CD14-positive monocyte (primary cell): ENCODE measurements around the gene SH3BGRL2. TPM values are rescaled to one million over a fixed set of nuclear protein-coding genes. Genes with fewer than 3 reads are reported as not detected.
A peak's percentile ranks its signal among the peaks of the same experiment; 100 is the strongest.

ENCODE experiments used
- DNase-seq, 3 donors: peaks; one replicate each; pipeline ENCODE4 v3.0.0-alpha.2; 2011 to 2022
- H2AFZ ChIP-seq: 2 replicates; pipeline ENCODE4 v1.6.0; 2012; ENCODE audit warnings: mild to moderate bottlenecking, low read depth, low read length, inconsistent platforms; ENCODE audit not compliant: insufficient read depth, poor library complexity, severe bottlenecking
- H3K27ac ChIP-seq, 2 donors: 1 replicate in 1 of 2; 2 replicates in 1 of 2; pipeline ENCODE4 v1.5.1; 2012 to 2013; ENCODE audit warnings: low read length in 2 of 2, control low read depth in 1 of 2, inconsistent platforms in 1 of 2, low read depth in 1 of 2, mild to moderate bottlenecking in 1 of 2
- H3K27me3 ChIP-seq, 2 donors: one replicate each; pipeline versions ENCODE4 v1.6.0 to v1.6.1; 2011 to 2013; ENCODE audit warnings: low read length in 2 of 2; ENCODE audit not compliant: control insufficient read depth in 2 of 2, insufficient read depth in 2 of 2
- H3K36me3 ChIP-seq, 2 donors: replicated peaks in 1 of 2; 1 replicate in 1 of 2; 2 replicates in 1 of 2; pipeline versions ENCODE4 v1.5.1 to v1.6.1; 2012 to 2013; ENCODE audit warnings: low read length in 2 of 2, control low read depth in 1 of 2, inconsistent platforms in 1 of 2, mild to moderate bottlenecking in 1 of 2; ENCODE audit not compliant: insufficient read depth in 2 of 2, control insufficient read depth in 1 of 2
- H3K4me1 ChIP-seq, 2 donors: 1 replicate in 1 of 2; 2 replicates in 1 of 2; pipeline versions ENCODE4 v1.5.1 to v1.6.1; 2012 to 2013; ENCODE audit warnings: low read length in 2 of 2, control low read depth in 1 of 2, inconsistent platforms in 1 of 2, mild to moderate bottlenecking in 1 of 2, moderate library complexity in 1 of 2; ENCODE audit not compliant: insufficient read depth in 2 of 2, control insufficient read depth in 1 of 2
- H3K4me2 ChIP-seq: replicated peaks from 2 replicates; pipeline ENCODE3; 2012; ENCODE audit warnings: low read length, moderate library complexity, mild to moderate bottlenecking; ENCODE audit not compliant: poor library complexity, severe bottlenecking; ENCODE audit errors: extremely low read depth
- H3K4me3 ChIP-seq, 3 experiments: fragments of 200-600 bp in 1 of 3; sonication (generic) in 1 of 3; replicated peaks in 1 of 3; 1 replicate in 2 of 3; 2 replicates in 1 of 3; pipeline ENCODE4 v1.5.1; 2011 to 2013; ENCODE audit warnings: low read length in 3 of 3, mild to moderate bottlenecking in 3 of 3, control low read depth in 2 of 3, low read depth in 2 of 3, inconsistent platforms in 1 of 3, moderate library complexity in 1 of 3
- H3K79me2 ChIP-seq: 2 replicates; pipeline ENCODE4 v1.6.0; 2012; ENCODE audit warnings: mild to moderate bottlenecking, control low read depth, inconsistent platforms, low read length, moderate library complexity; ENCODE audit not compliant: insufficient read depth
- H3K9ac ChIP-seq: 2 replicates; pipeline ENCODE4 v1.6.0; 2017; ENCODE audit warnings: low read length, mild to moderate bottlenecking; ENCODE audit not compliant: insufficient read depth, poor library complexity, severe bottlenecking
- H3K9me3 ChIP-seq, 2 donors: replicated peaks in 1 of 2; 1 replicate in 1 of 2; 2 replicates in 1 of 2; pipeline versions ENCODE4 v1.5.1 to v1.6.1; 2012 to 2013; ENCODE audit warnings: low read length in 2 of 2, control low read depth in 1 of 2; ENCODE audit not compliant: control insufficient read depth in 1 of 2, insufficient read depth in 1 of 2
- H4K20me1 ChIP-seq: 2 replicates; pipeline ENCODE4 v1.6.0; 2012; ENCODE audit warnings: mild to moderate bottlenecking, low read length, control low read depth, moderate library complexity; ENCODE audit not compliant: insufficient read depth
- H3K27ac Mint-ChIP-seq, 7 donors: one replicate each; pipeline ENCODE4 v1.8.0; 2020; ENCODE audit warnings: mild to moderate bottlenecking in 7 of 7, mixed read lengths in 7 of 7, moderate library complexity in 6 of 7, inconsistent platforms in 2 of 7
- H3K27me3 Mint-ChIP-seq, 3 donors: one replicate each; pipeline ENCODE4 v1.8.0; 2021 to 2022; ENCODE audit warnings: low read depth in 3 of 3, mild to moderate bottlenecking in 3 of 3, mixed read lengths in 3 of 3, moderate library complexity in 3 of 3, inconsistent platforms in 1 of 3
- H3K36me3 Mint-ChIP-seq, 2 donors: one replicate each; pipeline ENCODE4 v1.8.0; 2020; ENCODE audit warnings: mixed read lengths in 2 of 2, inconsistent platforms in 1 of 2, mild to moderate bottlenecking in 1 of 2
- H3K4me1 Mint-ChIP-seq: one replicate; pipeline ENCODE4 v1.8.0; 2020; ENCODE audit warnings: mild to moderate bottlenecking, mixed read lengths
- H3K4me3 Mint-ChIP-seq, 2 donors: one replicate each; pipeline ENCODE4 v1.8.0; 2020; ENCODE audit warnings: mild to moderate bottlenecking in 2 of 2, mixed read lengths in 2 of 2, moderate library complexity in 1 of 2
- H3K9me3 Mint-ChIP-seq, 7 donors: one replicate each; pipeline ENCODE4 v1.8.0; 2020 to 2022; ENCODE audit warnings: mixed read lengths in 7 of 7, mild to moderate bottlenecking in 6 of 7, moderate library complexity in 6 of 7, inconsistent platforms in 2 of 7
- CTCF ChIP-seq: fragments of 200-600 bp; IDR thresholded peaks from one replicate; pipeline ENCODE4 v1.8.0; 2022; ENCODE audit warnings: antibody characterized with exemption, mild to moderate bottlenecking
- WGBS: methylation state at CpG from one replicate; pipeline ENCODE4 v1.1.5; 2013; ENCODE audit warnings: missing lambda C conversion rate; ENCODE audit not compliant: insufficient coverage; 5-methylcytosine and 5-hydroxymethylcytosine counted together
- intact Hi-C, 2 donors: fragments of 100-400 bp; cut with micrococcal nuclease; formaldehyde crosslinking; loops; one replicate each; pipeline versions ENCODE4 v1.15.0 to v1.15.1; 2023
- polyA plus RNA-seq, 3 donors: library from polyadenylated mRNA; depleted of rRNA in 1 of 3; unstranded in 2 of 3; stranded (reverse) in 1 of 3; fragments of 300-500 nt in 2 of 3; fragments of >200 nt in 1 of 3; fragmentation: Illumina TruSeq in 2 of 3; gene quantifications; 1 replicate in 2 of 3; 2 replicates in 1 of 3; pipeline ENCODE4 v1.2.3, GENCODE V29; 2012 to 2021

The SH3BGRL2 gene
- polyA plus RNA-seq, 3 donors = 0.03 to 0.30 (median 0.28) TPM

- no peak overlapping the region for H3K4me2 ChIP-seq
- H3K79me2 ChIP-seq = no peaks in the 10 kb centered on the region
- H3K9ac ChIP-seq = no peak overlapping the region
- Mint-ChIP-seq H3K4me1 (no peaks in the 10 kb centered on the region), H3K9me3 (peaks cover 2 to 8% (median 4%) of the 10 kb centered on the region in 7 donors), H3K27ac (peak overlapping the region in 1 of 7 donors; percentile 18), H3K36me3 (no peaks in the 10 kb centered on the region), H3K4me3 (no peak overlapping the region), H3K27me3 (peaks cover 0 to 2% (median 0%) of the 10 kb centered on the region in 3 donors)
- no peak overlapping the region for H3K4me3 ChIP-seq
- WGBS = no CpG with 5 or more reads among the region's 3 CpGs
- H3K27me3 ChIP-seq = no peaks in the 10 kb centered on the region
- no peaks in the 10 kb centered on the region for H4K20me1 ChIP-seq
- intact Hi-C loops = no loop called here
- no peak overlapping the region for H2AFZ ChIP-seq
- no peak for TF ChIP-seq CTCF
- no peak for DNase-seq
- no peaks in the 10 kb centered on the region for H3K4me1 ChIP-seq
- H3K9me3 ChIP-seq = no peaks in the 10 kb centered on the region
- no peaks in the 10 kb centered on the region for H3K36me3 ChIP-seq
- no peak overlapping the region for H3K27ac ChIP-seq
Observed at GRCh38 chr6:79608334-79609224, 22.6 kb upstream of the SH3BGRL2 start.

DNA sequence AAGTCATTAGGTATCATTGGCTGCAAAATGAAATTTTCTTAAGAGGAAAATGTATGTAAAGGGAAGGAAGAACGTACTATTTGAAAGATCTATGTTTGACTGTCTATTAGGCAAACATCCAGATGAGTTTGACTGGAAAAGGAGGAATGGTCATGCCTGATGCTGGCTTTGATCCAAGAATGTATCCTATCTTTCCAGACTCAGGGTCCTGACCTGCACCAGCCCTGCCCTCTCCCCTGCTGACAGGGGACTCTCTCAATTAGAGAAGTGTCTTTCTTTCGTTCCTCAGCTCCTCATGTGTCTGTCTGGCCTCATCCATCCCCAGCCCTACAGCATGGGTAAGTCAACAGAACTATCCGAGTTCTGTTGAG, 21.9 kb upstream of the SH3BGRL2 start:
- Histone ChIP-seq H3K4me1 (no peaks in the 10 kb centered on the region), H3K36me3 (no peaks in the 10 kb centered on the region), H3K9ac (no peak overlapping the region), H3K4me2 (no peak overlapping the region), H3K9me3 (no peaks in the 10 kb centered on the region), H3K4me3 (no peak overlapping the region), H3K79me2 (no peaks in the 10 kb centered on the region), H2AFZ (no peak overlapping the region), H3K27ac (no peak overlapping the region), H4K20me1 (no peaks in the 10 kb centered on the region), H3K27me3 (no peaks in the 10 kb centered on the region)
- Mint-ChIP-seq H3K27ac (no peak overlapping the region), H3K27me3 (peaks cover 0 to 2% (median 2%) of the 10 kb centered on the region in 3 donors), H3K4me1 (no peaks in the 10 kb centered on the region), H3K4me3 (no peak overlapping the region), H3K9me3 (peaks cover 2 to 8% (median 4%) of the 10 kb centered on the region in 7 donors), H3K36me3 (no peaks in the 10 kb centered on the region)
- no peak for DNase-seq
- intact Hi-C loops = no loop called here
- 0% methylated on average over 1 of the region's 3 CpGs for WGBS
- TF ChIP-seq CTCF = no peak
